ENCODE measurements around the gene HHATL.

DNA sequence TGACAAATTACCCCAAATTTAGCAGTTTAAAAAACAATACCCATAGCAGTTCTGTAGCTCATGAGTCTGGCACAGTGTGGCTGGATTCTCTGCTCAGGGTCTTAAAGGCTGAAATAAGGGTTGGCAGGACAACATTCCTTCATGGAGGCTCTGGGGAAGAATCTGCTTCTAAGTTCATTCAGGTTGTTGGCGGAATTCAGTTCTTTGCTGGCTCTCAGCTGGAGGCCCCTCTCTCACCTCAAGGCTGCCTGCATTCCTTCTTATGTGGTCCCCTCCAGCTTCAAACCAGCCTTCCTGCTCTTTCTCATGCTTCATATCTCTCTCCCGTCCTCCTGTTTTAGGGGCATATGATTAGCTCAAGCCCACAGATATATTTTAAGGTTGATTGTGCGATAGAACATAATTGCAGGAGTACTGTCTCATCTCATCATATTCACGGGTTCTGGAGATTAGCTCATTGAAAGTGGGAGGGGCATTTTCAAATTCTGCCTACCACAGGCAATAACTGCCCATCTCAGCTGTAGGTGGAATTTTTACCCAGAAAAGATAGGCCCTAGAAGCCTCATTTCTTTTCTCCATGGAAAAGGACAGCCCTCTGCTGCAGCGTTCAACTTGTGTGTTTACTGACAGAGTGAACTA is 54.7 kb downstream of the HHATL start:
- TF ChIP-seq ETV6 (conservative IDR thresholded peaks at IDR 0.05 in 1 of 2, IDR thresholded peaks at IDR 0.05 in 1 of 2; ENCODE audit: borderline replicate concordance in 1 of 2, low read depth in 1 of 2), result no peak
- TF ChIP-seq RFX5 (IDR thresholded peaks at IDR 0.05; ENCODE audit: low read depth, low read length), result no peak
- no peak for TF ChIP-seq IKZF1 (conservative IDR thresholded peaks at IDR 0.05)
- TF ChIP-seq, protein P1, sequence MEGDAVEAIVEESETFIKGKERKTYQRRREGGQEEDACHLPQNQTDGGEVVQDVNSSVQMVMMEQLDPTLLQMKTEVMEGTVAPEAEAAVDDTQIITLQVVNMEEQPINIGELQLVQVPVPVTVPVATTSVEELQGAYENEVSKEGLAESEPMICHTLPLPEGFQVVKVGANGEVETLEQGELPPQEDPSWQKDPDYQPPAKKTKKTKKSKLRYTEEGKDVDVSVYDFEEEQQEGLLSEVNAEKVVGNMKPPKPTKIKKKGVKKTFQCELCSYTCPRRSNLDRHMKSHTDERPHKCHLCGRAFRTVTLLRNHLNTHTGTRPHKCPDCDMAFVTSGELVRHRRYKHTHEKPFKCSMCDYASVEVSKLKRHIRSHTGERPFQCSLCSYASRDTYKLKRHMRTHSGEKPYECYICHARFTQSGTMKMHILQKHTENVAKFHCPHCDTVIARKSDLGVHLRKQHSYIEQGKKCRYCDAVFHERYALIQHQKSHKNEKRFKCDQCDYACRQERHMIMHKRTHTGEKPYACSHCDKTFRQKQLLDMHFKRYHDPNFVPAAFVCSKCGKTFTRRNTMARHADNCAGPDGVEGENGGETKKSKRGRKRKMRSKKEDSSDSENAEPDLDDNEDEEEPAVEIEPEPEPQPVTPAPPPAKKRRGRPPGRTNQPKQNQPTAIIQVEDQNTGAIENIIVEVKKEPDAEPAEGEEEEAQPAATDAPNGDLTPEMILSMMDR (IDR thresholded peaks at IDR 0.05 in 2 of 3, conservative IDR thresholded peaks at IDR 0.05 in 1 of 3; ENCODE audit: control insufficient read depth in 2 of 3, extremely low read depth in 1 of 3, insufficient read depth in 1 of 3, low read depth in 3 of 3, low read length in 3 of 3), result no peak
- TF ChIP-seq MTA3 (IDR thresholded peaks at IDR 0.05; ENCODE audit: borderline replicate concordance, low read length), result no peak
- TF ChIP-seq SP1 (IDR thresholded peaks at IDR 0.05; ENCODE audit: low read depth, low read length), result no peak
- no peak for TF ChIP-seq EGR1 (IDR thresholded peaks at IDR 0.05; ENCODE audit: borderline replicate concordance in 1 of 2, low read depth in 2 of 2, low read length in 2 of 2)
- TF ChIP-seq EP300 (IDR thresholded peaks at IDR 0.05; ENCODE audit: borderline replicate concordance in 1 of 2, control insufficient read depth in 1 of 2, low read depth in 2 of 2, low read length in 2 of 2), result no peak
- TF ChIP-seq BMI1 (IDR thresholded peaks at IDR 0.05; ENCODE audit: borderline replicate concordance), result no peak
- TF ChIP-seq, protein P2, sequence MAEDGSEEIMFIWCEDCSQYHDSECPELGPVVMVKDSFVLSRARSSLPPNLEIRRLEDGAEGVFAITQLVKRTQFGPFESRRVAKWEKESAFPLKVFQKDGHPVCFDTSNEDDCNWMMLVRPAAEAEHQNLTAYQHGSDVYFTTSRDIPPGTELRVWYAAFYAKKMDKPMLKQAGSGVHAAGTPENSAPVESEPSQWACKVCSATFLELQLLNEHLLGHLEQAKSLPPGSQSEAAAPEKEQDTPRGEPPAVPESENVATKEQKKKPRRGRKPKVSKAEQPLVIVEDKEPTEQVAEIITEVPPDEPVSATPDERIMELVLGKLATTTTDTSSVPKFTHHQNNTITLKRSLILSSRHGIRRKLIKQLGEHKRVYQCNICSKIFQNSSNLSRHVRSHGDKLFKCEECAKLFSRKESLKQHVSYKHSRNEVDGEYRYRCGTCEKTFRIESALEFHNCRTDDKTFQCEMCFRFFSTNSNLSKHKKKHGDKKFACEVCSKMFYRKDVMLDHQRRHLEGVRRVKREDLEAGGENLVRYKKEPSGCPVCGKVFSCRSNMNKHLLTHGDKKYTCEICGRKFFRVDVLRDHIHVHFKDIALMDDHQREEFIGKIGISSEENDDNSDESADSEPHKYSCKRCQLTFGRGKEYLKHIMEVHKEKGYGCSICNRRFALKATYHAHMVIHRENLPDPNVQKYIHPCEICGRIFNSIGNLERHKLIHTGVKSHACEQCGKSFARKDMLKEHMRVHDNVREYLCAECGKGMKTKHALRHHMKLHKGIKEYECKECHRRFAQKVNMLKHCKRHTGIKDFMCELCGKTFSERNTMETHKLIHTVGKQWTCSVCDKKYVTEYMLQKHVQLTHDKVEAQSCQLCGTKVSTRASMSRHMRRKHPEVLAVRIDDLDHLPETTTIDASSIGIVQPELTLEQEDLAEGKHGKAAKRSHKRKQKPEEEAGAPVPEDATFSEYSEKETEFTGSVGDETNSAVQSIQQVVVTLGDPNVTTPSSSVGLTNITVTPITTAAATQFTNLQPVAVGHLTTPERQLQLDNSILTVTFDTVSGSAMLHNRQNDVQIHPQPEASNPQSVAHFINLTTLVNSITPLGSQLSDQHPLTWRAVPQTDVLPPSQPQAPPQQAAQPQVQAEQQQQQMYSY (CRISPR knock-in tag; IDR thresholded peaks at IDR 0.05), result no peak
- TF ChIP-seq, protein P3, sequence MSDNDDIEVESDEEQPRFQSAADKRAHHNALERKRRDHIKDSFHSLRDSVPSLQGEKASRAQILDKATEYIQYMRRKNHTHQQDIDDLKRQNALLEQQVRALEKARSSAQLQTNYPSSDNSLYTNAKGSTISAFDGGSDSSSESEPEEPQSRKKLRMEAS (IDR thresholded peaks at IDR 0.05; ENCODE audit: low read depth, low read length), result no peak
- TF ChIP-seq SMC3 (IDR thresholded peaks at IDR 0.05; ENCODE audit: borderline replicate concordance, low read length), result no peak
